GM13976 (cell line): ENCODE data around the gene HOXA6.

Experiments
- DNase-seq: peaks from one replicate; pipeline ENCODE4 v3.0.0; 2012; ENCODE audit warnings: low spot score
- in situ Hi-C: fragments of 300-500 bp; cut with MboI; formaldehyde crosslinking; loops from one replicate; pipeline ENCODE4 v1.12.0; 2022; ENCODE audit warnings: low sequenced_read_pairs, mixed read lengths, inconsistent platforms; ENCODE audit not compliant: unreplicated experiment
- TF ChIP-seq, protein P1 (sequence below): IDR thresholded peaks from 2 replicates; pipeline ENCODE4 v1.5.1; 2012; ENCODE audit warnings: borderline replicate concordance, mild to moderate bottlenecking; ENCODE audit not compliant: insufficient read depth; ENCODE audit errors: extremely low read depth, missing control alignments, control extremely low read depth

Gene HOXA6

DNA sequence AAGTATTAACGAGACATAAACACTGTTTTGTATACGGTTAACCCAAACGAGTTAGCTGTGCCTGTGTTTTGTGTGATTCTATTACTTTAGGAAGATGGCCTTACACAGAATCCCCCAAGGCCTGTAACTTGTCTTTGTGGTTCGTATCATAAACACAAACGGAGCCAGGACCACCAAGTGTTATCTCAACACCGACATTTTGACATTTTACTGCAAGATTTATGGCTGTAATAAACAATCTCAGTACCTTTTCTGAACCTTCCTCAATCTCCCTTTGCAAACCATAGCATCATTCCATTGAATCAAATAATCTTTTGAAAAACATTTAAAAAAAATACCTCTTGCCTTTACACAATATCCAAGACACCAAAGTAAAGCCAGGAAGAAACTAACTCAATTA is 14.6 kb downstream of the HOXA6 start:
- in situ Hi-C loops = no loop called here
- TF ChIP-seq, protein P1, sequence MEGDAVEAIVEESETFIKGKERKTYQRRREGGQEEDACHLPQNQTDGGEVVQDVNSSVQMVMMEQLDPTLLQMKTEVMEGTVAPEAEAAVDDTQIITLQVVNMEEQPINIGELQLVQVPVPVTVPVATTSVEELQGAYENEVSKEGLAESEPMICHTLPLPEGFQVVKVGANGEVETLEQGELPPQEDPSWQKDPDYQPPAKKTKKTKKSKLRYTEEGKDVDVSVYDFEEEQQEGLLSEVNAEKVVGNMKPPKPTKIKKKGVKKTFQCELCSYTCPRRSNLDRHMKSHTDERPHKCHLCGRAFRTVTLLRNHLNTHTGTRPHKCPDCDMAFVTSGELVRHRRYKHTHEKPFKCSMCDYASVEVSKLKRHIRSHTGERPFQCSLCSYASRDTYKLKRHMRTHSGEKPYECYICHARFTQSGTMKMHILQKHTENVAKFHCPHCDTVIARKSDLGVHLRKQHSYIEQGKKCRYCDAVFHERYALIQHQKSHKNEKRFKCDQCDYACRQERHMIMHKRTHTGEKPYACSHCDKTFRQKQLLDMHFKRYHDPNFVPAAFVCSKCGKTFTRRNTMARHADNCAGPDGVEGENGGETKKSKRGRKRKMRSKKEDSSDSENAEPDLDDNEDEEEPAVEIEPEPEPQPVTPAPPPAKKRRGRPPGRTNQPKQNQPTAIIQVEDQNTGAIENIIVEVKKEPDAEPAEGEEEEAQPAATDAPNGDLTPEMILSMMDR = no peak
- DNase-seq = no peak

- DNase-seq = no peak
- TF ChIP-seq, protein P1 = no peak
- in situ Hi-C loops = no loop called here
Observed at GRCh38 chr7:27132214-27132613, 15.4 kb downstream of the HOXA6 start.

GRCh38 chr7:27131390-27131819 is 16.2 kb downstream of the HOXA6 start:
- in situ Hi-C loops = no loop called here
- TF ChIP-seq, protein P1 = no peak
- no peak for DNase-seq

GRCh38 chr7:27130540-27131389 is 16.8 kb downstream of the HOXA6 start, which contains the start of gene HOXA4:
Gene HOXA4, minus strand, starts transcription at chr7:27130757. Its CDS starts 24 bp downstream, at chr7:27130733.
- TF ChIP-seq, protein P1 = no peak
- in situ Hi-C loops = no loop called here
- peak; percentile 67 for DNase-seq

DNA sequence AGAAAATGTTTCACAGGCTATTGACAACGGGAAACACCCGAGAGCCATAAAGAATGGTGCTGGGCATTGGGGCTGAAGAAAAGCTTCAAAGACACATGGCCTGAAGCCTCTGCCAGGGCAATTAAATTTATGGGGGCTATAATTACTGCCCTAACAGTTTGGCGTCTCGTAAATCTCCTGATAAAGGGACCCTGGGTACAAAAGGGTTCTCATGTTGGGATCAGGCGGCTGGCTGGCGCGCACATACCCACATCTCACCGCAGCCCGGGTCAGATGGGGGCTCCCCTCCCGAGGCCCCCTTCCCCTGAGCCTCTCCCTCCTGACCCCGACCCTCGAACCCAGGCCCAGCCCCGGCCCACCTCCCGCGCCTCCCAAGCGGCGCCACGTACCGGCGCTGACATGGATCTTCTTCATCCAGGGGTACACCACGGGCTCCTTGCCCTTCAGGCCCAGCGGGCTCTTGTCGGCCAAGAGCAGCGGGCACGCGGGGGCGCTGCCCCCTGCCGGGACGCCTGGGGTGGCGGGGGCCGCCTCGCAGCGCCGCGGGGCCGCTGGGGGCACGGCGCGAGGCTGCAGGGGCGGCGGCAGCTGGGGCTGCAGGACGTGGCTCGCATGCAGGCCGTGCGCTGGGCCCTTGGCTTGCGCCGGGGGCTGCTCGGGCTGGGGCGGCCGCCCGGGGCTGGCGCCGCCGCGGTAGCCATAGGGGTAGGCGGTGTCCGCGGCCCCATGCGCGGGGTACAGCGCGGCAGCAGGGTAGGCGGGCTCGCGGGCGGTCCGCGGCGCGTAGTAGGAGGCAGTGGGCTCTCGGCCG is 17.6 kb downstream of the HOXA6 start:
- DNase-seq = no peak
- TF ChIP-seq, protein P1 = no peak
- in situ Hi-C loops = no loop called here
